Mesodermal cell (in vitro differentiated cells): ENCODE results near the gene SPRED1.
"Not testable (repeated sequence)": the region's sequence is repeated elsewhere in the genome, so short reads cannot be mapped to it uniquely, and the experiment has no call there.

Experiments used
- H3K27ac ChIP-seq: 2 replicates; pipeline ENCODE4 v1.7.0; 2013; ENCODE audit warnings: mild to moderate bottlenecking, low read depth, low read length, moderate library complexity; ENCODE audit not compliant: severe bottlenecking
- H3K36me3 ChIP-seq: 2 replicates; pipeline ENCODE4 v1.7.1; 2013; ENCODE audit warnings: mild to moderate bottlenecking, low read length, moderate library complexity; ENCODE audit not compliant: control insufficient read depth, insufficient read depth
- H3K4me1 ChIP-seq: one replicate; pipeline ENCODE4 v1.7.1; 2013; ENCODE audit warnings: mild to moderate bottlenecking, low read length; ENCODE audit not compliant: insufficient read depth, control insufficient read depth, poor library complexity, severe bottlenecking
- H3K4me3 ChIP-seq: 2 replicates; pipeline ENCODE4 v1.7.0; 2013; ENCODE audit warnings: low read length, control low read depth, mild to moderate bottlenecking; ENCODE audit not compliant: insufficient read depth, poor library complexity, severe bottlenecking; ENCODE audit errors: extremely low read depth
- H3K9me3 ChIP-seq: 2 replicates; pipeline ENCODE4 v1.7.1; 2013; ENCODE audit warnings: mild to moderate bottlenecking, low read length, moderate library complexity; ENCODE audit not compliant: control insufficient read depth
- WGBS, 2 experiments: methylation state at CpG; one replicate each; pipeline ENCODE4 v1.1.5; 2013; ENCODE audit warnings: missing lambda C conversion rate in 2 of 2; ENCODE audit not compliant: insufficient coverage in 2 of 2; 5-methylcytosine and 5-hydroxymethylcytosine counted together

SPRED1 gene

DNA sequence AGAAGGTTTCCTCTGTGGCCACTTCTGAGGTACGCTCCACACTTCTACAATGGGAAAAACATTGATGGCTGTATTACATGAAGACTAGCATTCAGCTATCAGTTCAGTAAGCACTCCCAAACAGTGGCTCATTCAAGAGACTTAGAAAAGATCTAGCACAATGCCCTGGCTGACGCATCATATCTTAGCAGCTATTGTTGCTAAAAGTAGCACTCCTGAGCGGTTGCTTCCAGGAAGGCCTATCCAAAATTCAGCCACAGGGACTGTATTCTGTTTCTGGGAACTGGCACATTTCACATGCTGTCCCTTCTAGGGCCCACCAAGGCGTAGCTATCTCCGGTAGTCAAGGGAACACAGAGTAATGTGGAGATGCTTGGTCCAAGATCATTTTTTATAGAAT lies 21.2 kb upstream of the SPRED1 start:
- 94 to 95% methylated on average over 2 of the region's 5 CpGs for WGBS, 2 experiments
- Histone ChIP-seq H3K36me3 (no peaks in the 10 kb centered on the region), H3K4me1 (no peaks in the 10 kb centered on the region), H3K4me3 (no peak overlapping the region), H3K9me3 (no peaks in the 10 kb centered on the region), H3K27ac (peak overlapping the region; percentile 10)

DNA sequence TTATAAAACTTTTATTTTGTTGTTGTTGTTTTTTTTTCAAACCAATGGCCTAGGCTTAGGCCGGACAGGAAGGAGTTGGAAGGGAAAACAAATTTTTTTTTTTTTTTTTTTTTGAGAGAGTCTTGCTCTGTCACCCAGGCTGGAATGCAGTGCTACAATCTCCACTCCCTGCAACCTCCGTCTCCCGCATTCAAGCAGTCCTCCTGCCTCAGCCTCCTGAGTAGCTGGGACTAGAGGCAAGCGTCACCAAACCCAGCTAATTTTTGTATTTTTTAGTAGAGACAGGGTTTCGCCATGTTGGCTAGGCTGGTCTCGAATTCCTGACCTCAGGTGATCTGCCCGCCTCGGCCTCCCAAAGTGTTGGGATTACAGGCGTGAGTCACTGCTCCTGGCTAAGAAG lies 15.6 kb upstream of the SPRED1 start:
- H3K4me1 ChIP-seq, H3K36me3 ChIP-seq, H3K4me3 ChIP-seq, H3K27ac ChIP-seq, H3K9me3 ChIP-seq: not testable (repeated sequence)
- WGBS, 2 experiments, result 98 to 100% methylated on average over 2 to 6 of the region's 9 CpGs

DNA sequence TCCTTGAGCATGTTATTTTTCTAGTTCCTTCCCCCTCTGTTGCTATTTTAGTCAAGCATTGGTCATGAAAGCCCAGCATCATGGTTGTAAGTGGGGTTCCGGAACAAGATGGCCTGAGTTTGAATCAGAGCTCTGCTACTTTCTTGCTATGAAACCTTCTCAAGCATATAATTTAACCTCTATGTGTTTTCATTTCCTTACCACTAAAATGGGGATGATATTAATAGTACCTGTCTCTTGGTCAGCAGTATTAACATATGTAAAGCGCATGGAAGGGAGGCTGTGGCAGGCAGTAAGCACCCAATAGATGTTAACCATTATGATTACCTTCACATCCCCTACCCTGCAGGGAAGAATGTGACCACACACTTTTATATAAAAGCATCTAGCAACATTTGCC lies 14.3 kb upstream of the SPRED1 start:
- no CpG with 5 or more reads among the region's 2 CpGs for WGBS, 2 experiments

DNA sequence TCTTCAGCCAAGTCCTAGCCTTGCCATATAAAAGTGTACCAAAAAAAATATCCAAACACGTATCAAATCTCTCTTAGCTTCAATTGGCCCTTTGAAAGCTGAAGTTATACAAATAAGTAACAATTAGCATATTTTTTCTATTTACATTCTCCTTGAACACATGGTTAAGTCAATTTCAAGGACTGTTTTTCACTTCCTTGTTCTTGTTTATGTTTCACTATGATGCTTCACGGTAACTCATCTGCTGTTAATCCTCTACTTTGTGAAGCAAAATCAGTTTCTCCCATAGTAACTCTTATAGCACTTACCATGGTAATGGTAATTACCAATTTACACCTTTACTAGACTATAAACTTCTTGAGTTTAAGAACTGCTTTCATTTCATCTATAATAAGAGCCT lies 10.6 kb upstream of the SPRED1 start:
- WGBS, 2 experiments, result 100% methylated on average over 1 of the region's 2 CpGs; no CpG with 5 or more reads in 1 of the 2 experiments
- H3K4me1 ChIP-seq, result no peaks in the 10 kb centered on the region
- H3K27ac ChIP-seq, result no peak overlapping the region
- H3K4me3 ChIP-seq, result no peak overlapping the region
- no peaks in the 10 kb centered on the region for H3K36me3 ChIP-seq
- no peaks in the 10 kb centered on the region for H3K9me3 ChIP-seq

More for the DNA sequence above, 14.3 kb upstream of the SPRED1 start:
- Histone ChIP-seq H3K4me1 (no peaks in the 10 kb centered on the region), H3K36me3 (no peaks in the 10 kb centered on the region), H3K4me3 (no peak overlapping the region), H3K27ac (no peak overlapping the region), H3K9me3 (no peaks in the 10 kb centered on the region)

DNA sequence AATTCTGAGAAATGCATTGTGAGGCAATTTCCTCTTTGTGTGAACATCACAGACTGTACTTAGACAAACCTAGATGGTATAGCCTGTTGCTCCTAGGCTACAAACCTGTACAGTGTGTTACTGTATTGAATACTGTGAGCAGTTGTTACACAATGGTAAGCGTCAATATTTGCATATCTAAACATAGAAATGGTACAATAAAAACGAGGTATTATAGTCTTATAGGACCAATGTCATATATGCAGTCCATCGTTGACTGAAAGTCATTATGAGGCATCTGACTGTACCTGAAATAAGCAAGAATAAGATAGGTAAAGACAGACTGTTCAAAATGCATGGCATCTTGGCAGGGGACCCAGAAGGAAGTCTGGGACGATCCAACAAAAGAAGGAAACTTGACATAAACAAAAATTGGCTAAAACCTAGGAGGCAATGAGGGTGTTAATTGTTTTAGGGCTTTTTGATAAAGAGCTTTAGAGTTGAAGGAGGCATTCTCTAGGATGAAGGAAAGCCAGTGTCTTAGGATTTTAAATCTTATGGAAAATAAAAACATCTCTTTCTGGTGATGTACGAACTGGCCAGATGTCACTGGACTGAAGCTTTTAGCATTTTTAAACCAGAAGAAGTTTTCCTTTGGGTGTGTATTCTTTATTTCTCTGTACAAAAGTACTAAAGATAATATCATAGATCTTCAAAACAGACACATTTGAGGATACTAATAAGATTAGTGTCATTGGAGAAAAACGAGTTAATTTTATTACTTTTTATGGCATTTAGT lies 9.2 kb upstream of the SPRED1 start:
- no peaks in the 10 kb centered on the region for H3K9me3 ChIP-seq
- no peaks in the 10 kb centered on the region for H3K4me1 ChIP-seq
- H3K36me3 ChIP-seq, result no peaks in the 10 kb centered on the region
- H3K4me3 ChIP-seq, result no peak overlapping the region
- WGBS, 2 experiments, result 91 to 93% methylated on average over 2 to 3 of the region's 6 CpGs
- no peak overlapping the region for H3K27ac ChIP-seq

DNA sequence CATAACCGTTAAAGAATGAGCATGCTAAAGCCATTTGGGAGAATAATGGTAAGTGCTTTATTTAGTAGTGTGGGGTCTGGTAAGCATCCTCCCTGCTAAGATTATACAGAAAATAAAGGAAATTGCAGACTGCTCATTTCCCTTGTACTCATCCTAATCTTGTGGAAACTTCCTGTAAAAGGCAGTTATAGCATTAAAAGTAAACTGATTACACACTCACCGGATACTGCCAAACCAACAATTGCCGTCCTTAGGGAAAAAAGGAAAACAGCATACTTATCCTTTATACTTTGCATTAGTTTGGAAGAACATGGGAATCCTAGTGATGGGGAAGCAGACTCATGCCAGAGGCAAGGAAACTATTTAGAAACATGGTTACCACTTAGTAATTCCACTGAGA lies 5.3 kb upstream of the SPRED1 start:
- Histone ChIP-seq H3K27ac (no peak overlapping the region), H3K4me1 (no peaks in the 10 kb centered on the region), H3K9me3 (no peaks in the 10 kb centered on the region), H3K36me3 (no peaks in the 10 kb centered on the region), H3K4me3 (no peak overlapping the region)
- no CpG with 5 or more reads among the region's 3 CpGs for WGBS, 2 experiments

DNA sequence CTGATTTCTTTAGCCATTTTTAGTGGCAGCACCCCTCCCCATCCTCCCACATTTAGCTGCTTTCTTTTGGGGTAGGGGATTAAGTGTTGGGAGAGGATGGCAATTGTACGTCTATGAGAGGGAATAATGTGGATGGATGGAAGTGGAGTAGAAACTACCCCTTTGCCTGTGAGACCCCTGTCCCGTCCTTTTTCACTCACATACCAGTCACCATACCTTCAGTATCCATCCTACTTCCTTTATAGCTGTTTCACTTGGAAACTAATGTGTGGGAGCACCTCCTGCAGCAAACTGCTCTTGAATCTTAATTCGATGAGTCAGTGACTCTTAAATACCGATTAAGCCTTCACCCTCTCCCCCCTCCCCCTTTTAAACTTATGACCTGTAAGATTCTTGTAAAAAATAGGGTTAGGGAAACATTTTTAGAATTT lies 730 bp downstream of the SPRED1 start:
- H3K27ac ChIP-seq, result peak overlapping the region; percentile 98

DNA sequence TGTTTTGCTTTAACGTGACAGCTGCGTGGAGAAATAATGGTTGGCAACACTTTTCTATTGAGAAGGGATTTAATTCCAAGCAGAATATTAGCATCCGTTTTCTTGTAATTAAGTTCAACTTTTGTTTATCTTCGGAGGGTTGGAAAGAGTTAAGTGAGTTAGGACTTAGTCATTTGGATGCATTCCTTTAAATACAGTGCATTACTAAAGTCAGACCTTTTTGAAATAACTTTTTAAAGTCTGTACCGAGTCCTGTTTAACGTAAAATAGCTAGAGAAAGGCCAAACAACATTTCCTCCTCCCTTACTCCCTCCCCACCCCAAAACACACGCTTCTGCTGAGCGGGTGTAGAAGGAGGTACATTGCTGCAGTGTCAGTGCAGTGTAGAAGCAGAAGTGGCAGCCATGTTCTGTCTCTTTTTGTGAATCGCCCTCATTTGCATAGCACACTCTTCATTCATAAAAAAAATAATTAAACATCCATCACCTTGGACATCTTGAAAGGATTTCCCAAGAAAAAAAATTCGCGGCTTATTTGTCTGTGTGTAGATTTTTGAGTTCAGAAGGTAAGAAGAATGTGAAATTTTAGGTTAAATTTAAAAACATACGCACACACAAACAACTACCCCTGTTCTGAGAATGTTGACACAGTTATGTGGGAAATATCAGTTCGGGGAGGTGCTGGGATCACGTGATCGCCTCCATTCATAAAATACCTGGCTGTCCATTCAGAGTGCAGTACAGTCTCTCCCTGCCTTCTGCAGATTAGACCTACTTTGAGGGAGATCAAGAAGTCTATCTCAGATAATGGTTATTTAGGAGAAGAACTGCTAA lies 1.6 kb downstream of the SPRED1 start:
- H3K36me3 ChIP-seq, result no peaks in the 10 kb centered on the region
- H3K27ac ChIP-seq, result peak overlapping the region; percentile 98
- WGBS, 2 experiments, result 0% methylated on average over 2 of the region's 15 CpGs; no CpG with 5 or more reads in 1 of the 2 experiments
- peaks cover 5% of the 10 kb centered on the region for H3K4me1 ChIP-seq
- H3K4me3 ChIP-seq, result peak overlapping the region; percentile 93
- H3K9me3 ChIP-seq, result no peaks in the 10 kb centered on the region

More for the DNA sequence above, 730 bp downstream of the SPRED1 start:
- WGBS, 2 experiments, result 0% methylated on average over 1 of the region's 4 CpGs
- peaks cover 5% of the 10 kb centered on the region for H3K4me1 ChIP-seq
- no peaks in the 10 kb centered on the region for H3K9me3 ChIP-seq
- H3K4me3 ChIP-seq, result peak overlapping the region; percentile 93
- no peaks in the 10 kb centered on the region for H3K36me3 ChIP-seq

DNA sequence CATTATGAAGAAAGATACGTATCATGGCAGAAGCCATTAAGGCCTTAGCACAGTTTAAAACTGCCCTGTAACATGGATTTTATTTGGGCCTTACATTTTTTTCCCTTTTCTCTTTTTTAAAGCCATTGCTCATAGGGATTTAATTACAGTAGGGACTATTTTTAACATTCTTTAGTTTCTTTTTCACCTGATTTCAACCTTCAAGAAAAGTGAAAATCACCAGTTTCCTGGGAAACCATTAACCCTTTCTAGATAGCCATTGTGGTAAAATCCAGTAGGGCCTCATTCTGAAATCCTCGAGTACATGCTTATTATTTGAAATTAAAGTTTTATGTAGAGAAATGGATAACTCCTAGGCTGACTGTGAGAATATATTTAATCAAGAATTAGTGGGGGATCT lies 3.1 kb downstream of the SPRED1 start:
- peaks cover 5% of the 10 kb centered on the region for H3K4me1 ChIP-seq
- no CpG with 5 or more reads among the region's 2 CpGs for WGBS, 2 experiments
- H3K4me3 ChIP-seq, result peak overlapping the region; percentile 93
- H3K27ac ChIP-seq, result no peak overlapping the region
- no peaks in the 10 kb centered on the region for H3K9me3 ChIP-seq
- no peaks in the 10 kb centered on the region for H3K36me3 ChIP-seq

DNA sequence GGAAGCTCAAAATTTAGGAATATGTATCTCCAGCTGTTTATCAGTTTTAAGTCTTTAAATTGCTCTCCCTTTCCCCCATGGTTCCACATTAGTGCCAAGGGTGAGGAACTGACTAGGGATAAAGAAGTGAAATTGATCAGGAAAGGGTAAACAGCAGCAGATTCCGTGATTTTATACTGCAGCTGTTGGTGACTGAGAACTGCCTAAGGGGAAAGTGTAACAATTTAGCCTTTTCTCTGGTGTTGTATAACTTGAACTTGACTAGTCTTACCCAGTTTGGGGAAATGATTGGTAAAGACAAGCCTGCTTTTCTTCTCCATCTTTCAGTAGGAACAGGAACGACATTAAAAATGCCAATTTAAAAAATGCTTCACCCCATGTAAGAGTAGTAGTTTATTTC lies 5.0 kb downstream of the SPRED1 start:
- H3K27ac ChIP-seq, result no peak overlapping the region
- no peaks in the 10 kb centered on the region for H3K9me3 ChIP-seq
- 0% methylated on average over 1 of the region's 2 CpGs for WGBS, 2 experiments
- H3K4me3 ChIP-seq, result no peak overlapping the region
- H3K4me1 ChIP-seq, result peaks cover 5% of the 10 kb centered on the region
- peaks cover 3% of the 10 kb centered on the region for H3K36me3 ChIP-seq

DNA sequence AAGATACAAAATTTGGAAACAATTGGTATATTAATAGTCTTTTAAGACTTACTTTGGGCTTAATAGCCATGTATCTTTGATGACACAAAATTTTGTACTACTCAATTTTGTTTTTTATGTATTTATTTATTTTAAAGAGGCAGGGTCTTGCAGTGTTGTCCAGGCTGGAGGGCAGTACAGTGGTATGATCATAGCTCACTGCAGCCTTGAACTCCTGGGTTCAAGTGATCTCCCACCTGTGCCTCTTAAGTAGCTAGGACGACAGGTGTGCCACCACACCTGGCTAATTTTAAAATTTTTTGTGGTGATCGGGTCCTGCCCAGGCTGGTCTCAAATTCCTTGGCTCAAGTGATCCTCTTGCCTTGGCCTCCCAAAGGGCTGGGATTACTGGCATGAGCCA lies 6.5 kb downstream of the SPRED1 start:
- peaks cover 3% of the 10 kb centered on the region for H3K36me3 ChIP-seq
- no peak overlapping the region for H3K4me3 ChIP-seq
- WGBS, 2 experiments, result 100% methylated on average over 2 of the region's 2 CpGs

More for the DNA sequence above, 6.5 kb downstream of the SPRED1 start:
- Histone ChIP-seq H3K9me3 (no peaks in the 10 kb centered on the region), H3K27ac (no peak overlapping the region), H3K4me1 (peaks cover 5% of the 10 kb centered on the region)
